22Rv1 (cell line): Measurements from ENCODE around the gene MAGOH.

ENCODE experiments used
- ZFX ChIP-seq: fragments of 450-650 bp; IDR thresholded peaks from 2 replicates; pipeline ENCODE4 v1.6.1; 2017; ENCODE audit warnings: antibody characterized with exemption, borderline replicate concordance
- TF ChIP-seq, protein P1 (sequence below): fragments of 450-650 bp; IDR thresholded peaks from 2 replicates; pipeline ENCODE4 v1.5.1; 2017; ENCODE audit warnings: mild to moderate bottlenecking

DNA sequence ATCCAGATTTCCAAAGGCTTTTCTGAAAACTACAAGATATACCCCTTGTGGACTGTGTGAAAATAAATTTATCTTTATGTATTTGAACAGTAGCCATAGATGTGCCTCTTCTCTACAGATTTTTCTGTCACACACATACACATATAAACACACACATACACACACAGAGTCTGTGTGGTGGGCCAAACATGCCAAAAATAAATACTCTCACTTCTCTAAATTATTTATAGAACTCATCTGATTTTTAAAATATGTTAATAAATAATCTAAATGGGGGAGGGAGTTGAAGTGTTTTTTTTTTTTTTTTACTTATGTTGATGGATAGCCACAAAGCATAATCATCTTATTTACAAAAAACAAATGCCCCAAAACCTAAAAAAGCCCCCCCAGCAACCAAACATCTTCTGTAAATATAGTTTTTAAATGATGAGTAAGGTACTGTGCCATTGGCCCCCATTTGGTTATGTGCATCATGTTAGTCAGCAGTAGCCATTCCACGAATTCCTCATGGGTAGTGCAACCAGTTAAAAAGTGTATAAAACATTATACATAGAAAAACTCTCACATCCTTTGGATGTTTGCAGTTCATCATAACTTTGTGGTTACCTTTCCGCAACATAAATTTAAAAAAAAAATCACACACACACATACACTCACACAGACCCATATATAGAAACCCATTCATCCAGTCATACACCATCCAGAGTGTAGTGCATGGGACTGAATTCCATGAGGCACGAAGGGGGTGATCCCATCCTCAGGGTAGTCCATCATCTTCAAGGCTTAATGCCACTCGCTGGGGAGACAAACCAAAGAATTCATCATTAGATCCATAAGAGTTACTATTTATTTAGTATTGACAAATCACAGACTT lies 8.2 kb upstream of the MAGOH start:
- TF ChIP-seq, protein P1, sequence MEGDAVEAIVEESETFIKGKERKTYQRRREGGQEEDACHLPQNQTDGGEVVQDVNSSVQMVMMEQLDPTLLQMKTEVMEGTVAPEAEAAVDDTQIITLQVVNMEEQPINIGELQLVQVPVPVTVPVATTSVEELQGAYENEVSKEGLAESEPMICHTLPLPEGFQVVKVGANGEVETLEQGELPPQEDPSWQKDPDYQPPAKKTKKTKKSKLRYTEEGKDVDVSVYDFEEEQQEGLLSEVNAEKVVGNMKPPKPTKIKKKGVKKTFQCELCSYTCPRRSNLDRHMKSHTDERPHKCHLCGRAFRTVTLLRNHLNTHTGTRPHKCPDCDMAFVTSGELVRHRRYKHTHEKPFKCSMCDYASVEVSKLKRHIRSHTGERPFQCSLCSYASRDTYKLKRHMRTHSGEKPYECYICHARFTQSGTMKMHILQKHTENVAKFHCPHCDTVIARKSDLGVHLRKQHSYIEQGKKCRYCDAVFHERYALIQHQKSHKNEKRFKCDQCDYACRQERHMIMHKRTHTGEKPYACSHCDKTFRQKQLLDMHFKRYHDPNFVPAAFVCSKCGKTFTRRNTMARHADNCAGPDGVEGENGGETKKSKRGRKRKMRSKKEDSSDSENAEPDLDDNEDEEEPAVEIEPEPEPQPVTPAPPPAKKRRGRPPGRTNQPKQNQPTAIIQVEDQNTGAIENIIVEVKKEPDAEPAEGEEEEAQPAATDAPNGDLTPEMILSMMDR, result no peak
- no peak for TF ChIP-seq ZFX
